ENCODE results near the gene NOD2. TPM values are rescaled to one million over a fixed set of nuclear protein-coding genes. Genes with fewer than 3 reads are reported as not detected.

The NOD2 gene
- polyA plus RNA-seq, 1 experiment = not detected

- ChIA-PET CTCF (interaction anchor here (1.2 to 4.0 kb wide), 2 partner anchors 55 to 396 kb away, joined by 3 to 24 read pairs; no protein-coding TSS in a partner anchor), POLR2A (no interaction called here)
- H3K9me3 ChIP-seq (ENCODE audit: control insufficient read depth, insufficient read depth, low read length) = no peaks in the 10 kb centered on the region
- TF ChIP-seq CTCF (IDR thresholded peaks at IDR 0.05; ENCODE audit: low read depth, low read length) = no peak
- no peak overlapping the region for H3K27ac ChIP-seq (ENCODE audit: low read depth, low read length)
- H3K27me3 ChIP-seq (ENCODE audit: control insufficient read depth, insufficient read depth, low read length) = no peaks in the 10 kb centered on the region
- H3K4me3 ChIP-seq (ENCODE audit: low read depth, low read length) = no peak overlapping the region
- no peak for DNase-seq (ENCODE audit: low read depth, low spot score)
Measured at GRCh38 chr16:50751528-50751927, 58.1 kb downstream of the NOD2 start.

DNA sequence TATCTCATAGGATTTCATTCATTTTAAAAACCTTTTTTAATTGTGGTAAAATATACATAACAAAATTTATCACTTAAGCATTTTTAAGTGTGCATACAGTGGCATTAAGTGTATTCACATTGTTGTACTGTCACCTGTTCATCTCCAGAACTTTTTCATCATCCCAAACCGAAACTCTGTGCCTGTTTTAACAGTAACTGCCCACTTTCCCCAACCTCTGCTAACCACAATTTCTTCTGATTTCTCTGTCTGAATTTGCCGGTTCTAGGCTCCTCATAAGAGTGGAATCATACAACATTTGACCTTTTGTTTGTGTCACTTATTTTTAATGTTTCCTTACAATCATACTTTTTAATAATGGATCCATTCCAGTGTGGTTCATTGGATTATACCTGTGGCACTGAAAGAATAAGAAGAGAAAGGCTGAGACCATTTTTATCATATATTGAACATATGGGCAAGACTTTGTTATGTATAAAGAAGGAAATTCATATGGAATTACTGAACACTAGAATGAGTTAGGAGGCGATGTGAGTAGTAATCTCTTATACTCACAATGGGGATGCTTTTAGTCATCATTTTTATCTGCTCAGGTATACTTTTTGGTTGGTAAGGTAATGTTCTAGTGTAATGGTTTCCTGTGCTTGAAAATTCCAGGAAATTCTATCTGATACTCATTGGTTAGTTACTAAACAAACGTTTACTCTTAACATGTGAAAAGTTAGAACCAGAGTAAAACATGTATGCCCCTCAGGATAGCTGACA is 59.2 kb downstream of the NOD2 start:
- TF ChIP-seq CTCF (IDR thresholded peaks at IDR 0.05; ENCODE audit: low read depth, low read length) = no peak
- Histone ChIP-seq H3K4me3 (ENCODE audit: low read depth, low read length) (no peak overlapping the region), H3K27me3 (ENCODE audit: control insufficient read depth, insufficient read depth, low read length) (no peaks in the 10 kb centered on the region), H3K9me3 (ENCODE audit: control insufficient read depth, insufficient read depth, low read length) (no peaks in the 10 kb centered on the region), H3K27ac (ENCODE audit: low read depth, low read length) (no peak overlapping the region)
- ChIA-PET POLR2A (no interaction called here), CTCF (no interaction called here)
- DNase-seq (ENCODE audit: low read depth, low spot score) = no peak

DNA sequence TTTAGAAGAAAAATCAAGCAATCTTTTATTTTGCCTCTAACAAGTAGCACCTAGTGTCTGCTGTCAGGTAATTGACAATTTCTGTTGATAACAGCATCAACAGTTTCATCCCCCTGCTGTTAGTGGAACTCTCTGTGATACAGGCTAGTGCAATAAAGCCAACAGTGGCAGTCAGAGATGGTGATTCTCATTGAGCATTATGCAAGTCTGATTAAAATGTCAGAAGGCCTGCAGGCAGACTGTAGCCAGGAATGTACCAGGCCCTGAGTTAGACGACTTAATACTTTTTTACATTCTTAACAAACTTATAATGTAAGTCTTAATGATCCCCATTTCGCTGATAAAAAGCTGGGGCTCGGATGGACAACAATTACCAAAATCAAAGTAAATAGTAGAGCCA is 63.1 kb downstream of the NOD2 start:
- CTCF ChIA-PET = interaction anchor here (0.5 to 4.3 kb wide), 3 partner anchors 50 to 91 kb away, joined by 3 to 27 read pairs (median 3); no protein-coding TSS in a partner anchor
- no peak for TF ChIP-seq CTCF (IDR thresholded peaks at IDR 0.05; ENCODE audit: low read depth, low read length)
- Histone ChIP-seq H3K27me3 (ENCODE audit: control insufficient read depth, insufficient read depth, low read length) (no peaks in the 10 kb centered on the region), H3K9me3 (ENCODE audit: control insufficient read depth, insufficient read depth, low read length) (no peaks in the 10 kb centered on the region), H3K27ac (ENCODE audit: low read depth, low read length) (no peak overlapping the region), H3K4me3 (ENCODE audit: low read depth, low read length) (no peak overlapping the region)
- POLR2A ChIA-PET = no interaction called here
- no peak for DNase-seq (ENCODE audit: low read depth, low spot score)

DNA sequence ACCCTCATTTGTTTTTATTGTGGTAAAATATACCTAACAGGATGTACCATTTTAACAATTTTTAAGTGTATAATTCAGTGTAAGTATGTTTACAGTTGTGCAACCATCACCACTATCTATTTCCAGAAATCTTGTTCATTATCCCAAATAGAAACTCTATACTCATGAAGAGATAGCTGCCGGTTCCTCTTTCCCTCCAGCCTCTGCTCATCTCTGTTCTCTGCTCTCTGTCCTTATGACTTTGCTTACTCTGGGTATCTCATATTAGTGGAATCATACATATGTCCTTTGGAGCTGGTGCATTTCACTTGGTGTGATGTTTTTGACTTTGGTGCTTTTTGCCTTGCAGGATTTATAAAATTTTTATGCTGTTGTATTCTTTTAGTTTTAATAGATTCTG is 67.9 kb downstream of the NOD2 start:
- Histone ChIP-seq H3K9me3 (ENCODE audit: control insufficient read depth, insufficient read depth, low read length) (no peaks in the 10 kb centered on the region), H3K27me3 (ENCODE audit: control insufficient read depth, insufficient read depth, low read length) (no peaks in the 10 kb centered on the region), H3K27ac (ENCODE audit: low read depth, low read length) (no peak overlapping the region), H3K4me3 (ENCODE audit: low read depth, low read length) (no peak overlapping the region)
- no peak for TF ChIP-seq CTCF (IDR thresholded peaks at IDR 0.05; ENCODE audit: low read depth, low read length)
- CTCF ChIA-PET = interaction anchor here (7.8 kb wide), 1 partner anchor 45 kb away, joined by 69 read pairs; no protein-coding TSS in a partner anchor
- DNase-seq (ENCODE audit: low read depth, low spot score) = no peak
- POLR2A ChIA-PET = no interaction called here

DNA sequence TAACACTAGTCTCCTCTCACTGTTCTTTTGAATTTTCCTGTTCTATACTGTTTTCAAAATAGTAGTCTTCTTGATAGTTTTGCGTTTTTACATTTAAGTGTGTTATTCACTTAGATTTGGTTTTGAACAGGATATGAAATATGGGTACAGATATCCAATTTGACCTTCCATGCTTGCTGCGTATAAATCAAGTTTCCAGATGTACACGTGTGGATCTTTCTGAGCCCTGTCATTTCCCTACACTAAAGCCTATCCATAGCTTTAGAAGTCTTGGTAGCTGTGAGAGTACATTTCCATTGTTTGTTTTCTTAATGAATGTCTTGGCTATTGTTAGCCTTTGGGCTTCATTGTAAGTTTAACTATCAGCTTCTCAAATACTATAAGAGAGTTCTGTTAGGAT is 68.8 kb downstream of the NOD2 start:
- Histone ChIP-seq H3K27ac (ENCODE audit: low read depth, low read length) (no peak overlapping the region), H3K27me3 (ENCODE audit: control insufficient read depth, insufficient read depth, low read length) (no peaks in the 10 kb centered on the region), H3K9me3 (ENCODE audit: control insufficient read depth, insufficient read depth, low read length) (no peaks in the 10 kb centered on the region), H3K4me3 (ENCODE audit: low read depth, low read length) (no peak overlapping the region)
- no peak for TF ChIP-seq CTCF (IDR thresholded peaks at IDR 0.05; ENCODE audit: low read depth, low read length)
- no peak for DNase-seq (ENCODE audit: low read depth, low spot score)
- ChIA-PET POLR2A (no interaction called here), CTCF (interaction anchor here (0.7 to 7.8 kb wide), 2 partner anchors 44 to 97 kb away, joined by 3 to 69 read pairs; no protein-coding TSS in a partner anchor)
